Measurements from ENCODE around the gene SLC7A9. TPM values are rescaled to one million over a fixed set of nuclear protein-coding genes. Genes with fewer than 3 reads are reported as not detected.

SLC7A9 gene
- polyA plus RNA-seq, 1 donor from 2014 or later, result 2.5 TPM

- TF ChIP-seq EZH2 (IDR thresholded peaks at IDR 0.05; ENCODE audit: borderline replicate concordance, insufficient read depth, low read length, poor library complexity, severe bottlenecking), result no peak
- no peak for TF ChIP-seq POLR2AphosphoS5 (IDR thresholded peaks at IDR 0.05)
- TF ChIP-seq TAF1 (IDR thresholded peaks at IDR 0.05; ENCODE audit: low read depth), result no peak
- TF ChIP-seq MXI1 (conservative IDR thresholded peaks at IDR 0.05; ENCODE audit: poor library complexity, severe bottlenecking), result no peak
- TF ChIP-seq EP300 (conservative IDR thresholded peaks at IDR 0.05; ENCODE audit: poor library complexity, severe bottlenecking), result no peak
- TF ChIP-seq REST (IDR thresholded peaks at IDR 0.05; ENCODE audit: borderline replicate concordance), result no peak
- TF ChIP-seq SMC3 (conservative IDR thresholded peaks at IDR 0.05; ENCODE audit: poor library complexity), result no peak
- no peak for TF ChIP-seq RAD21 (conservative IDR thresholded peaks at IDR 0.05)
- no peak for TF ChIP-seq CTCF (IDR thresholded peaks at IDR 0.05; ENCODE audit: poor library complexity, severe bottlenecking)
Measured at GRCh38 chr19:32880622-32881021, 11.1 kb upstream of the SLC7A9 start.

GRCh38 chr19:32879741-32880140, 10.2 kb upstream of the SLC7A9 start:
- no peaks in the 10 kb centered on the region for H4K20me1 ChIP-seq (ENCODE audit: insufficient read depth)
- no peak overlapping the region for H2AFZ ChIP-seq (ENCODE audit: low read depth, low read length)
- H3K9me3 ChIP-seq (ENCODE audit: low read length), result no peaks in the 10 kb centered on the region
- H3K4me3 ChIP-seq (ENCODE audit: low read length), result no peak overlapping the region
- H3K36me3 ChIP-seq (ENCODE audit: insufficient read depth, low read length), result no peaks in the 10 kb centered on the region
- H3K4me2 ChIP-seq (ENCODE audit: low read length), result no peak overlapping the region
- no peak overlapping the region for H3K9ac ChIP-seq (ENCODE audit: low read length)
- TF ChIP-seq CTCF (IDR thresholded peaks at IDR 0.05; ENCODE audit: poor library complexity, severe bottlenecking), result no peak
- TF ChIP-seq EZH2 (IDR thresholded peaks at IDR 0.05; ENCODE audit: borderline replicate concordance, insufficient read depth, low read length, poor library complexity, severe bottlenecking), result no peak
- no peak for TF ChIP-seq RAD21 (conservative IDR thresholded peaks at IDR 0.05)
- TF ChIP-seq SMC3 (conservative IDR thresholded peaks at IDR 0.05; ENCODE audit: poor library complexity), result no peak
- TF ChIP-seq EP300 (conservative IDR thresholded peaks at IDR 0.05; ENCODE audit: poor library complexity, severe bottlenecking), result no peak
- no peak for TF ChIP-seq MXI1 (conservative IDR thresholded peaks at IDR 0.05; ENCODE audit: poor library complexity, severe bottlenecking)
- no peaks in the 10 kb centered on the region for H3K9me2 ChIP-seq (ENCODE audit: insufficient read depth, low read length)
- H3K27me3 ChIP-seq (ENCODE audit: insufficient read depth, low read depth, low read length), result no peaks in the 10 kb centered on the region
- H3F3A ChIP-seq (ENCODE audit: insufficient read depth, low read length, poor library complexity, severe bottlenecking), result no peaks in the 10 kb centered on the region
- no peak overlapping the region for H3K27ac ChIP-seq (ENCODE audit: low read length)
- H3K79me2 ChIP-seq (replicated peaks; ENCODE audit: insufficient read depth, low read length), result no peaks in the 10 kb centered on the region

More at GRCh38 chr19:32880622-32881021, 11.1 kb upstream of the SLC7A9 start:
- H2AFZ ChIP-seq (ENCODE audit: low read depth, low read length), result no peak overlapping the region
- no peaks in the 10 kb centered on the region for H3F3A ChIP-seq (ENCODE audit: insufficient read depth, low read length, poor library complexity, severe bottlenecking)
- no peaks in the 10 kb centered on the region for H3K79me2 ChIP-seq (replicated peaks; ENCODE audit: insufficient read depth, low read length)
- H3K4me3 ChIP-seq (ENCODE audit: low read length), result no peak overlapping the region
- no peaks in the 10 kb centered on the region for H3K27me3 ChIP-seq (ENCODE audit: insufficient read depth, low read depth, low read length)
- H3K36me3 ChIP-seq (ENCODE audit: insufficient read depth, low read length), result no peaks in the 10 kb centered on the region
- H3K27ac ChIP-seq (ENCODE audit: low read length), result no peak overlapping the region
- H3K9me3 ChIP-seq (ENCODE audit: low read length), result no peaks in the 10 kb centered on the region
- H3K9me2 ChIP-seq (ENCODE audit: insufficient read depth, low read length), result no peaks in the 10 kb centered on the region
- H3K9ac ChIP-seq (ENCODE audit: low read length), result no peak overlapping the region
- no peaks in the 10 kb centered on the region for H4K20me1 ChIP-seq (ENCODE audit: insufficient read depth)
- H3K4me2 ChIP-seq (ENCODE audit: low read length), result no peak overlapping the region

Data from neural cell (in vitro differentiated cells).